Sigmoid colon (tissue), 4 donors: ENCODE measurements around the gene NUDT21.

ENCODE experiments used
- CTCF ChIP-seq, 4 experiments: fragments of 450-650 bp in 3 of 4; fragments of 200-600 bp in 1 of 4; IDR thresholded peaks; one replicate each; pipeline ENCODE4 v1.5.1; 2016 to 2019; ENCODE audit warnings: antibody characterized with exemption in 4 of 4, mild to moderate bottlenecking in 3 of 4, moderate library complexity in 2 of 4
- EP300 ChIP-seq, 4 donors: sonication (generic); formaldehyde crosslinking; IDR thresholded peaks; one replicate each; pipeline ENCODE4 v1.6.1; 2017; ENCODE audit warnings: antibody characterized with exemption in 4 of 4
- POLR2A ChIP-seq, 2 donors: fragments of 450-650 bp; IDR thresholded peaks; one replicate each; pipeline ENCODE4 v1.6.1; 2016; ENCODE audit warnings: antibody characterized with exemption in 2 of 2, mild to moderate bottlenecking in 2 of 2, moderate library complexity in 2 of 2
- POLR2AphosphoS5 ChIP-seq, 4 donors: sonication (generic); formaldehyde crosslinking; IDR thresholded peaks; one replicate each; pipeline ENCODE4 v1.6.1; 2017; ENCODE audit warnings: antibody characterized with exemption in 4 of 4

DNA sequence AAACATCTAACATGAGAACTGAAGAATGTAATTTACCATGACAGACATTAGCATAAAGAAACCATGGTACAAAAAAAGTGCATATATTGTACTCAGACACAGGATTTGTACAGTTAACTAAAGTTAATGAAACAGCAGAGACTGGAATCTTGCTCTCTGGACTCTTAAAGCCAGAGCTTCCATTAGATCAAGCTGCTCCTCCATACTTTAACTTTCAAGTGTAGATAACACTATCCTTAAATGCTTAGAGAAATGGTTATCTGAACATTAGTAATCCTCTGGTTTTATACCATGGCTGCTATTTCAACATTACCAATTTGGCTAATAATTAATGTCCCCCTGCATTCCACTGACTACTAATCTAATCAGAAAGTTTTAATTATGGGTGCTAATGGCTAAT, 3.1 kb downstream of the NUDT21 start:
- TF ChIP-seq CTCF (IDR thresholded peaks at IDR 0.05): no peak
- no peak for TF ChIP-seq EP300 (IDR thresholded peaks at IDR 0.05)
- TF ChIP-seq POLR2A (IDR thresholded peaks at IDR 0.05): no peak
- TF ChIP-seq POLR2AphosphoS5 (IDR thresholded peaks at IDR 0.05): no peak
